DND-41 (cell line): Measurements from ENCODE around the gene DCAF8.

Source experiments
- ATAC-seq: fragments of 200-7000 bp; cut with Tn5 transposase; 3 replicates; pipeline ENCODE4 v1.9.1; 2021; ENCODE audit warnings: low read depth; ENCODE audit not compliant: insufficient read depth
- DNase-seq: peaks from one replicate; pipeline ENCODE4 v3.0.0-alpha.2; 2020
- H2AFZ ChIP-seq: 2 replicates; pipeline ENCODE4 v1.6.0; 2012; ENCODE audit warnings: low read depth, low read length
- H3K27ac ChIP-seq: 2 replicates; pipeline ENCODE4 v1.5.1; 2012; ENCODE audit warnings: low read length, inconsistent platforms
- H3K27me3 ChIP-seq: fragments of 200-600 bp; sonication (generic); 2 replicates; pipeline ENCODE4 v1.6.0; 2012; ENCODE audit warnings: low read length, mild to moderate bottlenecking, inconsistent platforms; ENCODE audit not compliant: insufficient read depth, poor library complexity
- H3K36me3 ChIP-seq: 2 replicates; pipeline ENCODE4 v1.5.1; 2012; ENCODE audit warnings: low read length, inconsistent platforms; ENCODE audit not compliant: insufficient read depth
- H3K4me1 ChIP-seq: 2 replicates; pipeline ENCODE4 v1.5.1; 2012; ENCODE audit warnings: mild to moderate bottlenecking, low read length; ENCODE audit not compliant: insufficient read depth
- H3K4me2 ChIP-seq: 2 replicates; pipeline ENCODE4 v1.6.0; 2012; ENCODE audit warnings: mild to moderate bottlenecking, moderate library complexity, low read length, inconsistent platforms; ENCODE audit not compliant: insufficient read depth
- H3K4me3 ChIP-seq, 2 experiments: fragments of 200-600 bp in 1 of 2; shearing (Covaris generic) in 1 of 2; 2 replicates each; pipeline ENCODE4 v1.5.1; 2012 to 2016; ENCODE audit warnings: inconsistent platforms in 2 of 2, low read length in 2 of 2, mild to moderate bottlenecking in 2 of 2, low read depth in 1 of 2, moderate library complexity in 1 of 2
- H3K79me2 ChIP-seq: 2 replicates; pipeline ENCODE4 v1.6.0; 2012; ENCODE audit warnings: low read length, inconsistent platforms; ENCODE audit not compliant: insufficient read depth
- H3K9ac ChIP-seq: 2 replicates; pipeline ENCODE4 v1.6.0; 2012; ENCODE audit warnings: low read depth, mild to moderate bottlenecking, inconsistent platforms, low read length, moderate library complexity
- H3K9me3 ChIP-seq: 2 replicates; pipeline ENCODE4 v1.5.1; 2012; ENCODE audit warnings: low read length, moderate library complexity, mild to moderate bottlenecking, inconsistent platforms; ENCODE audit not compliant: insufficient read depth, severe bottlenecking
- H4K20me1 ChIP-seq: 2 replicates; pipeline ENCODE4 v1.6.0; 2012; ENCODE audit warnings: low read length; ENCODE audit not compliant: insufficient read depth
- EZH2 ChIP-seq: IDR thresholded peaks from 3 replicates; pipeline ENCODE4 v1.6.1; 2012; ENCODE audit warnings: borderline replicate concordance, low read depth, mild to moderate bottlenecking, moderate library complexity, low read length, inconsistent platforms; ENCODE audit not compliant: severe bottlenecking
- TF ChIP-seq, protein P1 (sequence below): IDR thresholded peaks from 2 replicates; pipeline ENCODE4 v1.5.1; 2012; ENCODE audit warnings: borderline replicate concordance, low read length, moderate library complexity, mild to moderate bottlenecking; ENCODE audit not compliant: poor library complexity, severe bottlenecking; ENCODE audit errors: extremely low read depth

Gene DCAF8

GRCh38 chr1:160168609-160169369 lies 93.6 kb downstream of the DCAF8 start:
- no peak overlapping the region for H2AFZ ChIP-seq

GRCh38 chr1:160168016-160168415 lies 94.3 kb downstream of the DCAF8 start:
- TF ChIP-seq, protein P1, sequence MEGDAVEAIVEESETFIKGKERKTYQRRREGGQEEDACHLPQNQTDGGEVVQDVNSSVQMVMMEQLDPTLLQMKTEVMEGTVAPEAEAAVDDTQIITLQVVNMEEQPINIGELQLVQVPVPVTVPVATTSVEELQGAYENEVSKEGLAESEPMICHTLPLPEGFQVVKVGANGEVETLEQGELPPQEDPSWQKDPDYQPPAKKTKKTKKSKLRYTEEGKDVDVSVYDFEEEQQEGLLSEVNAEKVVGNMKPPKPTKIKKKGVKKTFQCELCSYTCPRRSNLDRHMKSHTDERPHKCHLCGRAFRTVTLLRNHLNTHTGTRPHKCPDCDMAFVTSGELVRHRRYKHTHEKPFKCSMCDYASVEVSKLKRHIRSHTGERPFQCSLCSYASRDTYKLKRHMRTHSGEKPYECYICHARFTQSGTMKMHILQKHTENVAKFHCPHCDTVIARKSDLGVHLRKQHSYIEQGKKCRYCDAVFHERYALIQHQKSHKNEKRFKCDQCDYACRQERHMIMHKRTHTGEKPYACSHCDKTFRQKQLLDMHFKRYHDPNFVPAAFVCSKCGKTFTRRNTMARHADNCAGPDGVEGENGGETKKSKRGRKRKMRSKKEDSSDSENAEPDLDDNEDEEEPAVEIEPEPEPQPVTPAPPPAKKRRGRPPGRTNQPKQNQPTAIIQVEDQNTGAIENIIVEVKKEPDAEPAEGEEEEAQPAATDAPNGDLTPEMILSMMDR, result no peak
- TF ChIP-seq EZH2, result no peak
- Histone ChIP-seq H3K9ac (no peak overlapping the region), H3K4me2 (no peak overlapping the region), H3K4me3 (no peak overlapping the region), H3K4me1 (no peaks in the 10 kb centered on the region), H3K79me2 (no peaks in the 10 kb centered on the region), H3K27me3 (peaks cover 22% of the 10 kb centered on the region), H2AFZ (no peak overlapping the region), H3K27ac (no peak overlapping the region), H4K20me1 (no peaks in the 10 kb centered on the region), H3K9me3 (no peaks in the 10 kb centered on the region), H3K36me3 (no peaks in the 10 kb centered on the region)
- ATAC-seq (no peak), DNase-seq (no peak)

More at GRCh38 chr1:160168609-160169369, 93.6 kb downstream of the DCAF8 start:
- H3K9me3 ChIP-seq, result no peaks in the 10 kb centered on the region
- DNase-seq (no peak), ATAC-seq (no peak)
- H3K36me3 ChIP-seq, result no peaks in the 10 kb centered on the region
- H4K20me1 ChIP-seq, result no peaks in the 10 kb centered on the region
- no peak overlapping the region for H3K9ac ChIP-seq
- peaks cover 25% of the 10 kb centered on the region for H3K27me3 ChIP-seq
- TF ChIP-seq, protein P1, result no peak
- TF ChIP-seq EZH2, result no peak
- H3K27ac ChIP-seq, result no peak overlapping the region
- no peaks in the 10 kb centered on the region for H3K4me1 ChIP-seq
- H3K4me2 ChIP-seq, result no peak overlapping the region
- H3K4me3 ChIP-seq, result no peak overlapping the region
- H3K79me2 ChIP-seq, result no peaks in the 10 kb centered on the region

DNA sequence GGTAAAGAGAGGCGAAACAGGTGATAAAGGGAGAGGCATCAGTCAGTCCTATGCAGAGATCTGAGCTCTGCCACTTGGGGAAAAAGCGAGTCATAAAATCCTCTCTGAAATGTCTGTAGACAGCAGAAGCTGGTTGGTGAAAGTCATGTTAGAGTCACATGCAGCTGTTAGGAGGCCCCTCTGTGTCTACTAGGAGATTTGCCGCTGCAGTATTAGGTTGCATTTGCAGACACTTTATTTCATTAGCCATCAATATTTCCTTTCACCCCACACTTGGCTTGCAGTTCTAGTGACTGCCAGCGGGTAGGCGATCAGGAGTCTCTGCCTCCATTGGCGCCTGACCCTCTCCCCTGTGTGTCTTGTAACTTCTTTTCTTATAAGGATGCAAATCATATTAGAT lies 94.8 kb downstream of the DCAF8 start:
- no peaks in the 10 kb centered on the region for H3K79me2 ChIP-seq
- DNase-seq, result no peak
- peaks cover 20% of the 10 kb centered on the region for H3K27me3 ChIP-seq
- H3K27ac ChIP-seq, result no peak overlapping the region
- no peaks in the 10 kb centered on the region for H3K9me3 ChIP-seq
- no peaks in the 10 kb centered on the region for H4K20me1 ChIP-seq
- TF ChIP-seq, protein P1, result no peak
- TF ChIP-seq EZH2, result no peak
- H3K9ac ChIP-seq, result no peak overlapping the region
- no peak overlapping the region for H2AFZ ChIP-seq
- no peak for ATAC-seq
- no peak overlapping the region for H3K4me2 ChIP-seq
- H3K36me3 ChIP-seq, result no peaks in the 10 kb centered on the region
- H3K4me1 ChIP-seq, result no peaks in the 10 kb centered on the region
- no peak overlapping the region for H3K4me3 ChIP-seq
